OCI-LY7 (cell line): ENCODE data around the gene WDR70. TPM values are rescaled to one million over a fixed set of nuclear protein-coding genes. Genes with fewer than 3 reads are reported as not detected.

Experiments
- BruUV-seq: library from RNA; stranded (reverse); fragments of 400-500 nt; replicated peaks from 2 replicates; lab custom pipeline; 2021; lab: Mats Ljungman, UMichigan
- CTCF ChIA-PET: fragments of 300-600 bp; sonication (Branson Sonifier 250); formaldehyde crosslinking; loops from one replicate; lab custom pipeline; 2022; ENCODE audit warnings: antibody characterized with exemption; ENCODE audit not compliant: unreplicated experiment; lab: Charles Lee
- POLR2A ChIA-PET: fragments of 300-600 bp; sonication (Branson Sonifier 250); formaldehyde crosslinking; loops from one replicate; lab custom pipeline; 2022; ENCODE audit warnings: antibody characterized with exemption; lab: Charles Lee
- DNase-seq: peaks from one replicate; pipeline ENCODE4 v3.0.0-alpha.2; 2015; ENCODE audit warnings: low spot score
- H2AFZ ChIP-seq: fragments of 200-600 bp; sonication (generic), shearing (Covaris generic); 2 replicates; pipeline ENCODE4 v1.6.1; 2014; ENCODE audit warnings: mild to moderate bottlenecking, antibody characterized with exemption, low read length, moderate library complexity
- H3K27ac ChIP-seq: fragments of 200-600 bp; sonication (generic); 2 replicates; pipeline ENCODE4 v1.5.1; 2014; ENCODE audit warnings: mixed run types, low read depth, mild to moderate bottlenecking, moderate library complexity, low read length, inconsistent platforms; ENCODE audit not compliant: poor library complexity, severe bottlenecking
- H3K36me3 ChIP-seq: fragments of 200-600 bp; sonication (generic); 2 replicates; pipeline ENCODE4 v1.6.1; 2014; ENCODE audit warnings: mild to moderate bottlenecking, antibody characterized with exemption, low read length, moderate library complexity, mixed read lengths; ENCODE audit not compliant: insufficient read depth
- H3K4me1 ChIP-seq: fragments of 200-600 bp; sonication (generic); 2 replicates; pipeline ENCODE4 v1.5.1; 2014; ENCODE audit warnings: mild to moderate bottlenecking, low read length; ENCODE audit not compliant: insufficient read depth, poor library complexity, severe bottlenecking
- H3K4me2 ChIP-seq: fragments of 200-600 bp; sonication (generic); 2 replicates; pipeline ENCODE4 v1.6.1; 2014; ENCODE audit warnings: mild to moderate bottlenecking, low read length
- H3K4me3 ChIP-seq: fragments of 200-600 bp; sonication (generic); 2 replicates; pipeline ENCODE4 v1.5.1; 2014; ENCODE audit warnings: mild to moderate bottlenecking, low read depth, low read length; ENCODE audit not compliant: poor library complexity, severe bottlenecking
- H3K79me2 ChIP-seq: fragments of 200-600 bp; sonication (generic); 2 replicates; pipeline ENCODE4 v1.6.1; 2016; ENCODE audit warnings: low read depth, mild to moderate bottlenecking, low read length, moderate library complexity, mixed read lengths; ENCODE audit not compliant: insufficient read depth
- H3K9me2 ChIP-seq: fragments of 200-600 bp; sonication (generic); 2 replicates; pipeline ENCODE4 v1.6.1; 2016; ENCODE audit warnings: mild to moderate bottlenecking, low read length, mixed read lengths; ENCODE audit not compliant: insufficient read depth
- H3K9me3 ChIP-seq: fragments of 200-600 bp; sonication (generic); 2 replicates; pipeline ENCODE4 v1.6.1; 2014; ENCODE audit warnings: mild to moderate bottlenecking, mixed run types, low read length, mixed read lengths
- H4K20me1 ChIP-seq: fragments of 200-600 bp; sonication (generic); 2 replicates; pipeline ENCODE4 v1.6.1; 2014; ENCODE audit warnings: mild to moderate bottlenecking, antibody characterized with exemption, low read length, moderate library complexity, mixed read lengths; ENCODE audit not compliant: insufficient read depth
- EZH2phosphoT487 ChIP-seq: fragments of 200-600 bp; sonication (generic); IDR thresholded peaks from 2 replicates; pipeline ENCODE4 v1.6.1; 2018; ENCODE audit warnings: low read depth, borderline replicate concordance, mild to moderate bottlenecking, mixed run types, antibody characterized with exemption, low read length, moderate library complexity, mixed read lengths
- intact Hi-C: fragments of 100-400 bp; cut with micrococcal nuclease; formaldehyde crosslinking; loops from one replicate; pipeline ENCODE4 v1.10.0; 2022; ENCODE audit not compliant: unreplicated experiment
- total RNA-seq, 2 experiments: library from RNA; depleted of rRNA in 1 of 2; stranded (reverse); fragments of >200 nt in 1 of 2; shearing (Covaris generic) in 1 of 2; gene quantifications; 2 replicates each; pipeline ENCODE4 v1.2.3, GENCODE V29; 2014 to 2022
- TF ChIP-seq, protein P1 (sequence below): fragments of 200-600 bp; sonication (generic); conservative IDR thresholded peaks from 2 replicates; pipeline ENCODE4 v1.5.1; 2014; ENCODE audit warnings: mild to moderate bottlenecking, antibody characterized with exemption, low read length, moderate library complexity, mixed read lengths

WDR70 gene
- total RNA-seq, 2 experiments from 2014 or later = 26.2 to 35.4 TPM

DNA sequence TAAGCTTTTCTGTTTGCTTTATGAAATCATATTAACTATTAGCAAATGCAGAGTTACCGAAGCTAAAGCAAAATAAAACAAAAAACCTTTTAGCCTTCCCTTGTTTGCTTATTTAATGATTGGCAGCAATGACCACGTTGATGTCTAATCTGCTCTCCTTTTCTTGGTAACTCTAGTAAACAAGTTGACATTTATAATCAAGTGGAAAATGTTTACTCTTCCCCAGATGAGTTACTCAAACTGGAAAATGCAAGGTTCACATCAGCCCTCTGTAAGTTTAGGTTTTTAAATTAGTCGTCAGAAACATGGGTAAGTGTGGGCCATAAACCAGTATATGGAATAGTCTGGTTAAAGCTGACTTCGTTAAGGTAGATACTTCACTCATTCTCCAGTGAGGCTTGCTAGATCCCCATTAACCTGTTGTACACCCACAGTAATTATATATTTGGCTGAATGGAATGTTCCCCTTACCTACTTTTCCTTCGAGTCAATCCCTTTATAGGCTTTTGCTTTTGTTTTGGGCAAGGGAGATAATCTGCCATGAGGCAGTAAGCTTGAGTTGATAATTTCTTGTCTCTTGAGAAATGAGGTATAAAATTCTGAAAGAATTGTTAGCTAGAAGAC, 359.9 kb downstream of the WDR70 start:
- Histone ChIP-seq H3K9me3 (no peaks in the 10 kb centered on the region), H4K20me1 (no peaks in the 10 kb centered on the region), H3K4me2 (no peak overlapping the region), H3K79me2 (no peaks in the 10 kb centered on the region), H3K4me1 (no peaks in the 10 kb centered on the region), H3K27ac (no peak overlapping the region), H3K36me3 (no peaks in the 10 kb centered on the region), H2AFZ (no peak overlapping the region), H3K9me2 (no peaks in the 10 kb centered on the region), H3K4me3 (no peak overlapping the region)
- ChIA-PET CTCF (no interaction called here), POLR2A (interaction anchor here (0.6 kb wide), 1 partner anchor 624 kb away, joined by 3 read pairs; no protein-coding TSS in a partner anchor)
- BruUV-seq = no TSS peak
- DNase-seq = no peak
- intact Hi-C loops = no loop called here
- TF ChIP-seq EZH2phosphoT487 = no peak
- TF ChIP-seq, protein P1, sequence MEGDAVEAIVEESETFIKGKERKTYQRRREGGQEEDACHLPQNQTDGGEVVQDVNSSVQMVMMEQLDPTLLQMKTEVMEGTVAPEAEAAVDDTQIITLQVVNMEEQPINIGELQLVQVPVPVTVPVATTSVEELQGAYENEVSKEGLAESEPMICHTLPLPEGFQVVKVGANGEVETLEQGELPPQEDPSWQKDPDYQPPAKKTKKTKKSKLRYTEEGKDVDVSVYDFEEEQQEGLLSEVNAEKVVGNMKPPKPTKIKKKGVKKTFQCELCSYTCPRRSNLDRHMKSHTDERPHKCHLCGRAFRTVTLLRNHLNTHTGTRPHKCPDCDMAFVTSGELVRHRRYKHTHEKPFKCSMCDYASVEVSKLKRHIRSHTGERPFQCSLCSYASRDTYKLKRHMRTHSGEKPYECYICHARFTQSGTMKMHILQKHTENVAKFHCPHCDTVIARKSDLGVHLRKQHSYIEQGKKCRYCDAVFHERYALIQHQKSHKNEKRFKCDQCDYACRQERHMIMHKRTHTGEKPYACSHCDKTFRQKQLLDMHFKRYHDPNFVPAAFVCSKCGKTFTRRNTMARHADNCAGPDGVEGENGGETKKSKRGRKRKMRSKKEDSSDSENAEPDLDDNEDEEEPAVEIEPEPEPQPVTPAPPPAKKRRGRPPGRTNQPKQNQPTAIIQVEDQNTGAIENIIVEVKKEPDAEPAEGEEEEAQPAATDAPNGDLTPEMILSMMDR = no peak

DNA sequence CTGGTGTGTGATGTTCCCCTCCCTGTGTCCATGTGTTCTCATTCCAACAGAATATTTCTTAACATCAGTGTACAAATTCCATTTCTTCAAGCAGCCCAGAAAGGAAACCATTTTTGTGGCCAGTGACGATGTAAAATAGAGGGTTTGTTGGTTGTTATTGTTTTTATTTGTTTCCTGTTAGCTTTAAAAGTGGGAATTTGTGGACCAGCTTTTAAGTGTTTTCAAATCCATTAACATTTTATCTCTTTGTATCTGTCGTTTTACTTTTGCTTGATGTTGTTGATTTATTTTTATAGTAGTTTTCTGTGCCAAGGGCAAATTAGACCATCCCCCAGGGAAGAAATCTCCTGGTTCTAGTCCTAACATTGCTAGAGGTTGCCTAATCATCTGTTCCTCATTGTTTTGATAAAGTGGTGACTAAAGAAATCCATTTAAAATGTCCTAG, 360.7 kb downstream of the WDR70 start:
- CTCF ChIA-PET = no interaction called here
- H3K9me3 ChIP-seq = no peaks in the 10 kb centered on the region
- intact Hi-C loops = no loop called here
- TF ChIP-seq, protein P1 = no peak
- TF ChIP-seq EZH2phosphoT487 = no peak
- no peak overlapping the region for H3K4me3 ChIP-seq
- H2AFZ ChIP-seq = no peak overlapping the region
- no peaks in the 10 kb centered on the region for H3K79me2 ChIP-seq
- no peaks in the 10 kb centered on the region for H4K20me1 ChIP-seq
- H3K27ac ChIP-seq = no peak overlapping the region
- H3K4me2 ChIP-seq = no peak overlapping the region
- no peaks in the 10 kb centered on the region for H3K9me2 ChIP-seq
- no peaks in the 10 kb centered on the region for H3K4me1 ChIP-seq
- no TSS peak for BruUV-seq
- POLR2A ChIA-PET = no interaction called here
- DNase-seq = no peak
- no peaks in the 10 kb centered on the region for H3K36me3 ChIP-seq

DNA sequence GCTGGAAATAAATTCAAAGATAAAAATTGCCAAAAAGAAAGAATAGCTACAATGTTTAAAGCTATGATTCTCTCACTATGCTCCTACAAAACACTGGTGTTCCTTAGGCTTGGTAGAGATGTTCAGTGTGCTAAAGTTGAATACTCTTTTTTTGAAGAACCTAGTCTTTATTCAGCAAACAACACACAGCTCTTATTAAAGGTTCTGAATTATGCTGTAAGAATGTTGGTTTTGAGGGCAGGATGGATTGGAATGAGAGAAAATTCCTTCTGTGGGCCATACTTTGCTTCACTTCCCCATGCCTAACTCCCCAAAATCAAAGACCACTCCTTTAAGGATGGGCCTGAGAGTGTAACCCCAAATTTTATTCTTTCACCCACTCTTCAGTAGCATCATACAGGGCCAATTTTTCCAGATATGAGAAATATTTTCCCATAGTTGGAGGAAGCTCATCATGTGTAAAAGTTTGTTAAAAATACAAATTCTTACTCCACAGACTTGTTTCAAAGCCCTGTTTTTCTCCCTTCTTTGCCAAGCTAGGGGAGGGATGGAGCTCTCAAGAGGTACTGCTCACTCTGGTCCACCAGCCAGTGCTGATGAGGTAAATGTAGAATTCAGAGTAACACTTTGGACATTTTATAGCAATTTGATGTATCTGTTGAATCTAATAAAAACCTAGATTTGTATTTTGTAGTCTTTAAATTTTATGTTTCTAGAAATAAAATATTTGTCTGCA, 361.4 kb downstream of the WDR70 start:
- intact Hi-C loops = no loop called here
- Histone ChIP-seq H3K9me3 (no peaks in the 10 kb centered on the region), H3K4me1 (no peaks in the 10 kb centered on the region), H3K9me2 (no peaks in the 10 kb centered on the region), H3K4me2 (no peak overlapping the region), H4K20me1 (no peaks in the 10 kb centered on the region), H3K36me3 (no peaks in the 10 kb centered on the region), H3K4me3 (no peak overlapping the region), H2AFZ (no peak overlapping the region), H3K79me2 (no peaks in the 10 kb centered on the region), H3K27ac (no peak overlapping the region)
- POLR2A ChIA-PET = interaction anchor here (0.6 kb wide), 1 partner anchor 544 kb away, joined by 3 read pairs; no protein-coding TSS in a partner anchor
- TF ChIP-seq, protein P1 = no peak
- no peak for TF ChIP-seq EZH2phosphoT487
- CTCF ChIA-PET = no interaction called here
- no TSS peak for BruUV-seq
- no peak for DNase-seq
